Endothelial cell of hepatic sinusoid (primary cell): ENCODE measurements around the gene AP2M1.

ENCODE experiments used
- in situ Hi-C: cut with HindIII; loops from 2 replicates; pipeline ENCODE4 v1.10.0; 2017; ENCODE audit warnings: low sequenced_read_pairs

The AP2M1 gene

GRCh38 chr3:184218814-184219213 is 44.2 kb downstream of the AP2M1 start:
- in situ Hi-C loops = no loop called here

DNA sequence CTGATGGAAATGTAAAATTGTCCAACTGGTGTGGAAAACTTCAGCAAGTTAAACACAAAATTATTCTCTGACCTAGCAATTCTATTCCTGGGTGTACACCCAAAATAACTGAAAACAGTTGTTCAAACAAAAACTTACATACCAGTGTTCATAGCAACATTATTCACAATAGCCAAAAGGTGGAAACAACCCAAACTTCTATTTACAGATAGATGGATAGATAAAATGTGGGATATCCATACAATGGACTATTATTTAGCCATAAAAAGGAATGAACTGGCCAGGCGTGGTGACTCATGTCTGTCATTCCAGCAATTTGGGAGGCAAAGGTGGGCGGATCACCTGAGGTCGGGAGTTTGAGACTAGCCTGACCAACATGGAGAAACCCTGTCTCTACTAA is 47.9 kb downstream of the AP2M1 start:
- in situ Hi-C loops = no loop called here

- in situ Hi-C loops = no loop called here
Measured at GRCh38 chr3:184223946-184224345, 49.3 kb downstream of the AP2M1 start.

DNA sequence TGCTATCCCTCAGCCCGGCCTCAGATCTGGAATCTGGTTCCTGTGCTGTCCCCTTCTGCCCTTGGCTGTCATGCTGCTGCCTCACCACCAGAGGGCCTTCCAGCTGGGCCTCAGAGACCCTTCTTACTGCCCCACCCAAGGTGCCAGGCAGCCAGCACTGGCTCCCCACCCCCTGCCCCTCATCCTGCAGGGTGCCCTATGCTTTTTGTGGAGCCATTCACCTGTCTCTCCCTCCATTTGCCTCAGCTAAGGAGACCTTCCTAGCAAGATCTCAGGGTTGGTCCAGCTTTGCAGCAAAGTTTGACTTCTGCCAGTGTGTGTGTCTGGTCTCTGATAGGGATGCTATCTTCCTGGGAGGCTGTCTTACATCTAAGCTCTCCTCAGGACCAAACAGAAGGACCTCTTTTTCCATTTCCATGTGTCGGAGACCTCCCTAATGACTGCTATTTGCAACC is 52.9 kb downstream of the AP2M1 start:
- in situ Hi-C loops = loop anchor here (5.0 kb wide), 1 partner anchor 40 kb away; no protein-coding TSS in a partner anchor

GRCh38 chr3:184228376-184229137 is 53.9 kb downstream of the AP2M1 start:
- in situ Hi-C loops = loop anchor here (5.0 kb wide), 1 partner anchor 39 kb away; no protein-coding TSS in a partner anchor

- in situ Hi-C loops = loop anchor here (5.0 kb wide), 1 partner anchor 38 kb away; no protein-coding TSS in a partner anchor
Measured at GRCh38 chr3:184229394-184230080, 54.9 kb downstream of the AP2M1 start, which contains the start of gene VWA5B2. Gene VWA5B2 (plus strand): TSS chr3:184229585. CDS start chr3:184230529, 944 bp downstream.

GRCh38 chr3:184230081-184230602 is 55.5 kb downstream of the AP2M1 start:
- in situ Hi-C loops = no loop called here

DNA sequence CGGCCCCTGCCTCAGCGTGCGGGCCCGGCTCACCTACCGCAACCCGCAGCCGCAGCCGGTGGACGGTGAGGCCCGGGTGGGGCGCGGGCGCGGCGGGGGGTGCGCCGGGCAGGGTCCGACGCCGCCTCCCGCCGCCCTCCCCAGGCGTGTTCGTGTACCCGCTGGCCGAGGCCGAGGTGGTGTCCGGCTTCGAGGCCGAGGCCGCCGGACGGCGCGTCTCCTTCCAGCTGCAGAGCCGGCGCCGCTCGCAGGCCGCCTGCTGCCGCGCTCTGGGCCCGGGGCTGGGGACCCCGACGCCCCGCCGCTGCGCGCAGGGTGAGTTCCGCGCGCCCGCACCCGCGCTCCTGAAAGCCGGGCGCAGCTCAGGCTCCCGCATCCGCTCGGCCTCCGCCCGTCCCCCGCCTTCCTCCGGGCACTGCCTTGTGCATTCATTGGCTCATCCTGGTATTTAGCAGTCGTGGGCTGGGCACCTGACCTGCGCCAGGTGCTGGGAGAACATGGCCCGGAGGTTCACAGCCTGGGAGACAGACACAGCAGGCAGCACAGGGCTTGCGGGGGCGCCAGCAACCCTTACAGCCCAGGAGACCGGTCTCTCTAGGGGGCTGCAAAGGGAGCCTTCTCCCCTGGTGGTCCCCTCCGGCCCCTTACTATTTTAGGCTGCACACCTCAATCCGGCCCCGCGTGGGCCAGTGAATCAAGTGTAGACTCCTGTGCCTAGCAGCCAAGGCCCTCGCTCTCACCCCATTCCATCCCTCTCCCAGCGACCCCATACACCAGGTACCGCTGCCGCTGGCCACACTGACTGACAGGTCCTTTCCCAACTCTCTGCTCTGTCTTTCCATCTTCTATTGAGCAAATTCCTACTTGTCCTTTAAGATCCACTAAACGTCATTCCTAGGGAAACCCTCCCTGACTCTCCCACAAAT is 56.2 kb downstream of the AP2M1 start:
- in situ Hi-C loops = no loop called here

DNA sequence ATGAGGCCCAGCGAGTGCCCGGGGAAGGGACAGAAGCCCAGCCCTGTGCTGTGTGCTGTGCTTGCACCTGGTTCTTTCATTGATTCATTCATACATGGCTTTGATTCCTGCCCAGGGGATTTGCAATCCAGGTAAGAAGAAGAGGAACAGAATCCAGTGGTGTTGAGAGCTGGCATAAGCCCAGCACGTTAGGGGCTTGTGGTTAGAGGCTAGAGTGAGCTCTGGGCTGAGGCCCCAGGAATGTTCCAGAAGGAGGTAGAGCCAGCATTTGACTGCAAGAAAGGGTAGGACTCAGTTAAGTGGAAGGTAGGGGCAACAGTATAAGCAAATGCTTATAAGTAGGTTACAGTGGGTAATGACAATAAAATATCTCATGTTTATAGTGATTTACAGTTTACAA is 57.0 kb downstream of the AP2M1 start:
- in situ Hi-C loops = no loop called here

GRCh38 chr3:184233127-184233843 is 58.6 kb downstream of the AP2M1 start:
- in situ Hi-C loops = no loop called here
